HepG2 (cell line): ENCODE results near the gene GLRX5. TPM values are rescaled to one million over a fixed set of nuclear protein-coding genes. Genes with fewer than 3 reads are reported as not detected.
A peak's percentile ranks its signal among the peaks of the same experiment; 100 is the strongest.

Experiments
- AHR ChIP-seq: IDR thresholded peaks from 2 replicates; pipeline ENCODE4 v1.6.1; 2018; ENCODE audit warnings: missing genetic modification reagents, missing compliant biosample characterization
- ATAD3A ChIP-seq: sonication (generic); formaldehyde crosslinking; IDR thresholded peaks from 2 replicates; pipeline ENCODE4 v1.4.0; 2020; ENCODE audit warnings: missing genetic modification reagents
- ATM ChIP-seq: fragments of 450-650 bp; IDR thresholded peaks from 2 replicates; pipeline ENCODE4 v1.7.1; 2017; ENCODE audit warnings: mild to moderate bottlenecking, borderline replicate concordance
- GATAD2A ChIP-seq: IDR thresholded peaks from 2 replicates; pipeline ENCODE4 v1.6.1; 2016
- IKZF4 ChIP-seq: sonication (generic); formaldehyde crosslinking; IDR thresholded peaks from 2 replicates; pipeline ENCODE4 v1.5.1; 2020; ENCODE audit warnings: borderline replicate concordance, mild to moderate bottlenecking, low read depth, missing genetic modification reagents; ENCODE audit errors: not compliant biosample characterization
- KDM6A ChIP-seq: IDR thresholded peaks from 2 replicates; pipeline ENCODE4 v1.6.1; 2016; ENCODE audit warnings: low read depth
- MEIS2 ChIP-seq: sonication (generic); formaldehyde crosslinking; IDR thresholded peaks from 2 replicates; pipeline ENCODE4 v1.9.0; 2021; ENCODE audit warnings: mild to moderate bottlenecking, missing genetic modification reagents
- NFIB ChIP-seq: sonication (generic); formaldehyde crosslinking; IDR thresholded peaks from 2 replicates; pipeline ENCODE4 v1.9.0; 2021; ENCODE audit warnings: missing genetic modification reagents, mild to moderate bottlenecking, borderline replicate concordance
- TCF7 ChIP-seq: sonication (generic); IDR thresholded peaks from 2 replicates; pipeline ENCODE4 v1.6.1; 2016; ENCODE audit warnings: antibody characterized with exemption, low read depth
- WIZ ChIP-seq: sonication (generic); formaldehyde crosslinking; IDR thresholded peaks from 2 replicates; pipeline ENCODE4 v1.5.1; 2020; ENCODE audit warnings: mild to moderate bottlenecking, missing genetic modification reagents
- ZFP36L1 ChIP-seq: sonication (generic); formaldehyde crosslinking; IDR thresholded peaks from 2 replicates; pipeline ENCODE4 v1.8.0; 2022; ENCODE audit warnings: mild to moderate bottlenecking, missing genetic modification reagents, moderate library complexity
- ZNF17 ChIP-seq: sonication (generic); formaldehyde crosslinking; IDR thresholded peaks from 2 replicates; pipeline ENCODE4 v1.5.0; 2020; ENCODE audit warnings: mild to moderate bottlenecking, missing genetic modification reagents
- ZNF343 ChIP-seq: sonication (generic); formaldehyde crosslinking; IDR thresholded peaks from 2 replicates; pipeline ENCODE4 v1.4.0; 2020; ENCODE audit warnings: mild to moderate bottlenecking, missing genetic modification reagents
- ZNF354B ChIP-seq: sonication (generic); formaldehyde crosslinking; IDR thresholded peaks from 2 replicates; pipeline ENCODE4 v1.8.0; 2022; ENCODE audit warnings: mild to moderate bottlenecking, missing genetic modification reagents
- ZNF605 ChIP-seq: sonication (generic); formaldehyde crosslinking; IDR thresholded peaks from 2 replicates; pipeline ENCODE4 v1.8.0; 2022; ENCODE audit warnings: mild to moderate bottlenecking, missing genetic modification reagents
- ZNF777 ChIP-seq: sonication (generic); formaldehyde crosslinking; IDR thresholded peaks from 2 replicates; pipeline ENCODE4 v1.4.0; 2020; ENCODE audit warnings: missing genetic modification reagents
- polyA plus RNA-seq, 8 experiments: library from polyadenylated mRNA; depleted of rRNA in 3 of 8; stranded (reverse) in 7 of 8; unstranded in 1 of 8; fragments of >200 nt; fragmentation: Illumina TruSeq in 4 of 8; extraction: Trizol in 4 of 8; gene quantifications; 2 replicates each; pipeline versions ENCODE4 v1.2.1 to v1.2.3, GENCODE V29; 2011 to 2016; ENCODE audit warnings: low read depth in 4 of 8, missing spikeins in 1 of 8, mixed read lengths in 1 of 8; ENCODE audit not compliant: insufficient read depth in 1 of 8
- total RNA-seq, 5 experiments: library from RNA; depleted of rRNA; stranded (reverse); fragments of >200 nt; fragmentation: Illumina TruSeq; extraction: Trizol; gene quantifications; 2 replicates each; pipeline ENCODE4 v1.2.3, GENCODE V29; 2016; ENCODE audit warnings: low read depth in 1 of 5
- TF ChIP-seq, protein P1 (sequence below): IDR thresholded peaks from 2 replicates; pipeline ENCODE4 v1.6.1; 2016; ENCODE audit warnings: low read depth, missing genetic modification reagents, missing compliant biosample characterization
- TF ChIP-seq, protein P2 (sequence below): sonication (generic); formaldehyde crosslinking; IDR thresholded peaks from 2 replicates; pipeline ENCODE4 v1.4.0; 2020; ENCODE audit warnings: missing genetic modification reagents
- TF ChIP-seq, protein P3 (sequence below): IDR thresholded peaks from 2 replicates; pipeline ENCODE4 v1.6.1; 2016
- TF ChIP-seq, protein P4 (sequence below): sonication (generic); formaldehyde crosslinking; IDR thresholded peaks from 2 replicates; pipeline ENCODE4 v1.8.0; 2023; ENCODE audit warnings: mild to moderate bottlenecking, missing genetic modification reagents
- TF ChIP-seq, protein P5 (sequence below): sonication (generic); formaldehyde crosslinking; IDR thresholded peaks from 2 replicates; pipeline ENCODE4 v1.5.0; 2020; ENCODE audit warnings: missing genetic modification reagents, mild to moderate bottlenecking, borderline replicate concordance

Gene GLRX5
- total and polyA plus RNA-seq, 2 of the 13 experiments (the other 11 are each of a cell fraction or from before 2014, with no cell fraction given) = 122 to 146 TPM

DNA sequence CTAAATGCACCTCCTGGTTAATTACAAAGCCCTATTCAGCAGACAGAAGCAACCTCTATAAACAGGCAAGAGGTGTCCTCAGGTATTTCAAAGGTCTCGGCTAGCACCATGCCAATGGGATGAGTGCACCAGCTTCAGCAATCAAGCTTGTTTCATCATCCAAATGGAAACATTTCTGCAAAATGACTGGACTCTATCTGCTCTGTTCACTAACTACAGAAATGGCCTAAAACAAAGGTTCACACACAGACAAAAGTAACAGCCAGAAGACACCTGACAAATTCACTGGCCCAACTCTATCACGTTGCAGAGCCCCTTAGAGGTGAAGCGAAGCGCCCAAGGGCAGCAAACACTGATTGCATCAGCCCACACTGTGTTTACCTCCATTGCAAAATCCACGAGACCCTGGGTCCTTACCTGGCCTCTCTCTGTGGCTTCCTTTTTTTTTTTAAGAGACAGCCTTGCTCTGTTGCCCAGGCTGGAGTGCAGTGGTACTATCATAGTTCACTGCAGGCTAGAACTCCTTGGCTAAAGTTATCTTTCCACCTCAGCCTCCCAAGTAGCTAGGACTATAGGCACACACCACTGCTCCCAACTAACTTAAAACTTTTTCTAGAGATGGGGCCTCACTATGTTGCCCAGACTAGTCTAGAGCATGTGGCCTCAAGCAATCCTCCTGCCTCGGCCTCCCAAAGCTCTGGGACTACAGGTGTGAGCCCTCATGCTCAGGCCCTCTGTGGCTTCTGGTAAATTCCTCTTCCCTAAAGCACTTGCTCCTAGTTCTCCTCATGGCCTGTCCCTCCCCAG lies 9.9 kb upstream of the GLRX5 start (continued):
- TF ChIP-seq, protein P1, sequence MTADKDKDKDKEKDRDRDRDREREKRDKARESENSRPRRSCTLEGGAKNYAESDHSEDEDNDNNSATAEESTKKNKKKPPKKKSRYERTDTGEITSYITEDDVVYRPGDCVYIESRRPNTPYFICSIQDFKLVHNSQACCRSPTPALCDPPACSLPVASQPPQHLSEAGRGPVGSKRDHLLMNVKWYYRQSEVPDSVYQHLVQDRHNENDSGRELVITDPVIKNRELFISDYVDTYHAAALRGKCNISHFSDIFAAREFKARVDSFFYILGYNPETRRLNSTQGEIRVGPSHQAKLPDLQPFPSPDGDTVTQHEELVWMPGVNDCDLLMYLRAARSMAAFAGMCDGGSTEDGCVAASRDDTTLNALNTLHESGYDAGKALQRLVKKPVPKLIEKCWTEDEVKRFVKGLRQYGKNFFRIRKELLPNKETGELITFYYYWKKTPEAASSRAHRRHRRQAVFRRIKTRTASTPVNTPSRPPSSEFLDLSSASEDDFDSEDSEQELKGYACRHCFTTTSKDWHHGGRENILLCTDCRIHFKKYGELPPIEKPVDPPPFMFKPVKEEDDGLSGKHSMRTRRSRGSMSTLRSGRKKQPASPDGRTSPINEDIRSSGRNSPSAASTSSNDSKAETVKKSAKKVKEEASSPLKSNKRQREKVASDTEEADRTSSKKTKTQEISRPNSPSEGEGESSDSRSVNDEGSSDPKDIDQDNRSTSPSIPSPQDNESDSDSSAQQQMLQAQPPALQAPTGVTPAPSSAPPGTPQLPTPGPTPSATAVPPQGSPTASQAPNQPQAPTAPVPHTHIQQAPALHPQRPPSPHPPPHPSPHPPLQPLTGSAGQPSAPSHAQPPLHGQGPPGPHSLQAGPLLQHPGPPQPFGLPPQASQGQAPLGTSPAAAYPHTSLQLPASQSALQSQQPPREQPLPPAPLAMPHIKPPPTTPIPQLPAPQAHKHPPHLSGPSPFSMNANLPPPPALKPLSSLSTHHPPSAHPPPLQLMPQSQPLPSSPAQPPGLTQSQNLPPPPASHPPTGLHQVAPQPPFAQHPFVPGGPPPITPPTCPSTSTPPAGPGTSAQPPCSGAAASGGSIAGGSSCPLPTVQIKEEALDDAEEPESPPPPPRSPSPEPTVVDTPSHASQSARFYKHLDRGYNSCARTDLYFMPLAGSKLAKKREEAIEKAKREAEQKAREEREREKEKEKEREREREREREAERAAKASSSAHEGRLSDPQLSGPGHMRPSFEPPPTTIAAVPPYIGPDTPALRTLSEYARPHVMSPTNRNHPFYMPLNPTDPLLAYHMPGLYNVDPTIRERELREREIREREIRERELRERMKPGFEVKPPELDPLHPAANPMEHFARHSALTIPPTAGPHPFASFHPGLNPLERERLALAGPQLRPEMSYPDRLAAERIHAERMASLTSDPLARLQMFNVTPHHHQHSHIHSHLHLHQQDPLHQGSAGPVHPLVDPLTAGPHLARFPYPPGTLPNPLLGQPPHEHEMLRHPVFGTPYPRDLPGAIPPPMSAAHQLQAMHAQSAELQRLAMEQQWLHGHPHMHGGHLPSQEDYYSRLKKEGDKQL = peak; percentile 85
- TF ChIP-seq MEIS2 (CRISPR knock-in tag) = peak; percentile 68; the same call in 1 of the 2 replicates
- TF ChIP-seq IKZF4 = no peak
- TF ChIP-seq ZNF17 (CRISPR knock-in tag) = no peak
- 0 out of 2 replicates have a peak, but pooled peaks have one; percentile 80 for TF ChIP-seq AHR (CRISPR knock-in tag)
- no peak for TF ChIP-seq ZNF354B (CRISPR knock-in tag)
- peak; percentile 79 for TF ChIP-seq KDM6A
- peak; percentile 71 for TF ChIP-seq TCF7
- TF ChIP-seq GATAD2A = peak; percentile 99
- TF ChIP-seq ATM = no peak
- TF ChIP-seq, protein P2, sequence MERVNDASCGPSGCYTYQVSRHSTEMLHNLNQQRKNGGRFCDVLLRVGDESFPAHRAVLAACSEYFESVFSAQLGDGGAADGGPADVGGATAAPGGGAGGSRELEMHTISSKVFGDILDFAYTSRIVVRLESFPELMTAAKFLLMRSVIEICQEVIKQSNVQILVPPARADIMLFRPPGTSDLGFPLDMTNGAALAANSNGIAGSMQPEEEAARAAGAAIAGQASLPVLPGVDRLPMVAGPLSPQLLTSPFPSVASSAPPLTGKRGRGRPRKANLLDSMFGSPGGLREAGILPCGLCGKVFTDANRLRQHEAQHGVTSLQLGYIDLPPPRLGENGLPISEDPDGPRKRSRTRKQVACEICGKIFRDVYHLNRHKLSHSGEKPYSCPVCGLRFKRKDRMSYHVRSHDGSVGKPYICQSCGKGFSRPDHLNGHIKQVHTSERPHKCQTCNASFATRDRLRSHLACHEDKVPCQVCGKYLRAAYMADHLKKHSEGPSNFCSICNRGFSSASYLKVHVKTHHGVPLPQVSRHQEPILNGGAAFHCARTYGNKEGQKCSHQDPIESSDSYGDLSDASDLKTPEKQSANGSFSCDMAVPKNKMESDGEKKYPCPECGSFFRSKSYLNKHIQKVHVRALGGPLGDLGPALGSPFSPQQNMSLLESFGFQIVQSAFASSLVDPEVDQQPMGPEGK (CRISPR knock-in tag) = peak; percentile 82
- no peak for TF ChIP-seq NFIB (CRISPR knock-in tag)
- TF ChIP-seq ZNF605 = peak; percentile 73
- no peak for TF ChIP-seq ZNF777
- no peak for TF ChIP-seq ATAD3A (CRISPR knock-in tag)
- TF ChIP-seq WIZ = no peak
- TF ChIP-seq, protein P3, sequence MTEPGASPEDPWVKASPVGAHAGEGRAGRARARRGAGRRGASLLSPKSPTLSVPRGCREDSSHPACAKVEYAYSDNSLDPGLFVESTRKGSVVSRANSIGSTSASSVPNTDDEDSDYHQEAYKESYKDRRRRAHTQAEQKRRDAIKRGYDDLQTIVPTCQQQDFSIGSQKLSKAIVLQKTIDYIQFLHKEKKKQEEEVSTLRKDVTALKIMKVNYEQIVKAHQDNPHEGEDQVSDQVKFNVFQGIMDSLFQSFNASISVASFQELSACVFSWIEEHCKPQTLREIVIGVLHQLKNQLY (CRISPR knock-in tag) = peak; percentile 83; the same call in 1 of the 2 replicates
- 0 out of 2 replicates have a peak, but pooled peaks have one; percentile 29 for TF ChIP-seq ZFP36L1 (CRISPR knock-in tag)
- TF ChIP-seq, protein P4, sequence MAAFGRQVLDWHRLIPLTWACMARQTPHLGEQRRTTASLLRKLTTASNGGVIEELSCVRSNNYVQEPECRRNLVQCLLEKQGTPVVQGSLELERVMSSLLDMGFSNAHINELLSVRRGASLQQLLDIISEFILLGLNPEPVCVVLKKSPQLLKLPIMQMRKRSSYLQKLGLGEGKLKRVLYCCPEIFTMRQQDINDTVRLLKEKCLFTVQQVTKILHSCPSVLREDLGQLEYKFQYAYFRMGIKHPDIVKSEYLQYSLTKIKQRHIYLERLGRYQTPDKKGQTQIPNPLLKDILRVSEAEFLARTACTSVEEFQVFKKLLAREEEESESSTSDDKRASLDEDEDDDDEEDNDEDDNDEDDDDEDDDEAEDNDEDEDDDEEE (CRISPR knock-in tag) = 0 out of 2 replicates have a peak, but pooled peaks have one; percentile 51
- TF ChIP-seq, protein P5, sequence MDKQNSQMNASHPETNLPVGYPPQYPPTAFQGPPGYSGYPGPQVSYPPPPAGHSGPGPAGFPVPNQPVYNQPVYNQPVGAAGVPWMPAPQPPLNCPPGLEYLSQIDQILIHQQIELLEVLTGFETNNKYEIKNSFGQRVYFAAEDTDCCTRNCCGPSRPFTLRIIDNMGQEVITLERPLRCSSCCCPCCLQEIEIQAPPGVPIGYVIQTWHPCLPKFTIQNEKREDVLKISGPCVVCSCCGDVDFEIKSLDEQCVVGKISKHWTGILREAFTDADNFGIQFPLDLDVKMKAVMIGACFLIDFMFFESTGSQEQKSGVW = no peak
- no peak for TF ChIP-seq ZNF343 (CRISPR knock-in tag)
